Upper lobe of left lung (tissue), 4 donors: ENCODE results near the gene THRAP3.

Experiments
- POLR2A ChIP-seq, 4 donors: fragments of 450-650 bp; IDR thresholded peaks; one replicate each; pipeline ENCODE4 v1.5.1; 2016 to 2017; ENCODE audit warnings: antibody characterized with exemption in 4 of 4, mild to moderate bottlenecking in 2 of 4
- POLR2AphosphoS5 ChIP-seq, 2 donors: sonication (generic); formaldehyde crosslinking; IDR thresholded peaks; one replicate each; pipeline ENCODE4 v1.5.1; 2017; ENCODE audit warnings: antibody characterized with exemption in 2 of 2
- TF ChIP-seq, protein P1 (sequence below), 6 experiments: fragments of 450-650 bp in 4 of 6; fragments of 200-600 bp in 2 of 6; sonication (generic) in 2 of 6; IDR thresholded peaks; one replicate each; pipeline ENCODE4 v1.5.1; 2016 to 2019; ENCODE audit warnings: antibody characterized with exemption in 6 of 6

- TF ChIP-seq POLR2A (IDR thresholded peaks at IDR 0.05) (no peak), POLR2AphosphoS5 (IDR thresholded peaks at IDR 0.05) (no peak)
- TF ChIP-seq, protein P1, sequence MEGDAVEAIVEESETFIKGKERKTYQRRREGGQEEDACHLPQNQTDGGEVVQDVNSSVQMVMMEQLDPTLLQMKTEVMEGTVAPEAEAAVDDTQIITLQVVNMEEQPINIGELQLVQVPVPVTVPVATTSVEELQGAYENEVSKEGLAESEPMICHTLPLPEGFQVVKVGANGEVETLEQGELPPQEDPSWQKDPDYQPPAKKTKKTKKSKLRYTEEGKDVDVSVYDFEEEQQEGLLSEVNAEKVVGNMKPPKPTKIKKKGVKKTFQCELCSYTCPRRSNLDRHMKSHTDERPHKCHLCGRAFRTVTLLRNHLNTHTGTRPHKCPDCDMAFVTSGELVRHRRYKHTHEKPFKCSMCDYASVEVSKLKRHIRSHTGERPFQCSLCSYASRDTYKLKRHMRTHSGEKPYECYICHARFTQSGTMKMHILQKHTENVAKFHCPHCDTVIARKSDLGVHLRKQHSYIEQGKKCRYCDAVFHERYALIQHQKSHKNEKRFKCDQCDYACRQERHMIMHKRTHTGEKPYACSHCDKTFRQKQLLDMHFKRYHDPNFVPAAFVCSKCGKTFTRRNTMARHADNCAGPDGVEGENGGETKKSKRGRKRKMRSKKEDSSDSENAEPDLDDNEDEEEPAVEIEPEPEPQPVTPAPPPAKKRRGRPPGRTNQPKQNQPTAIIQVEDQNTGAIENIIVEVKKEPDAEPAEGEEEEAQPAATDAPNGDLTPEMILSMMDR (IDR thresholded peaks at IDR 0.05): no peak
These were observed 34.7 kb downstream of the THRAP3 start for GRCh38 chr1:36258960-36259344.
